Measurements from ENCODE around the gene TGFB2.

- no peak for TF ChIP-seq CTCF (IDR thresholded peaks at IDR 0.05; ENCODE audit: poor library complexity)
- no peak for TF ChIP-seq EZH2 (IDR thresholded peaks at IDR 0.05; ENCODE audit: borderline replicate concordance)
These were observed 135.5 kb downstream of the TGFB2 start for GRCh38 chr1:218480588-218481099.
